ENCODE measurements around the gene DYRK3. TPM values are rescaled to one million over a fixed set of nuclear protein-coding genes. Genes with fewer than 3 reads are reported as not detected.

DYRK3 gene
- total and polyA plus RNA-seq, 2 donors = 4.9 to 7.2 TPM

DNA sequence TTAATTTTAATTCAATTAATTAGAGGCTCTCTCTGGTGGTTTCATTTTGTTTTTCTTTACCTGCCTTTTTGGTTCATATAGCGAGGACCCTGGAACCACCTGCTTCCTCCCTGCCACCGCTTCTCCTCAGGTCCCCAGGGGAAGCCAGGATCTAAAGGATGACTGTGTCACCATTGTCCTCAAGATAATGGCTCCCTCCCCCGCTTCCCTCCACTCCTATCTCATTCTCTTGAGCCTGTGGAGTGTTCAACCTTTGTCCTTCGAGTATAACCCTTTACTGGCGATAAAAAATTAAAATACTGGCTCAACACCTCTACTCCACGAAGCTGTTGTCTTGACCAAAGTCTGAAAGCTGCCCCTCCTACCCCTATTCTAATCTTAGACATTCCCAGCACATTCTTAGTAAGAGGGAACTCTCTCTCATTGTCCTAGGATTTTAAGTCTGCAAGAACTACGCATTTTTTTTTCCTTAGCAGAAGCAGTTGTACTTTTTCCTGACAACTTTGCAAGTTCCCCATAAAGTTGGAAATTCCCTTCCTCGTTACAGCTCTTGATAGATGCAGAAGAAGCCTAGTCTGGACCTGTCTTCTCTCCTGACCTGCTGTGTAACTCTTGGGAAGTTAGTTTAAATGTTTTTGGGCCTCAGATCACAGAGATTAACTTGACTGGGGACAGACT, 36.8 kb downstream of the DYRK3 start:
- H3K4me1 ChIP-seq (ENCODE audit: control insufficient read depth in 2 of 2, insufficient read depth in 2 of 2, low read length in 2 of 2) = peaks cover 4 to 58% of the 10 kb centered on the region in 2 donors
- no peak for DNase-seq (ENCODE audit: low read depth in 6 of 9, low spot score in 9 of 9)
- WGBS = 57% methylated on average over 8 of the region's 8 CpGs
- H3K27ac ChIP-seq (ENCODE audit: low read depth in 1 of 2, low read length in 1 of 2) = peak overlapping the region in 1 of 2 donors; percentile 84
- no peaks in the 10 kb centered on the region for H3K27me3 ChIP-seq (ENCODE audit: control insufficient read depth in 2 of 2, insufficient read depth in 1 of 2, low read length in 1 of 2)
- H3K9me3 ChIP-seq (ENCODE audit: control insufficient read depth in 2 of 2, insufficient read depth in 1 of 2, low read length in 1 of 2) = no peaks in the 10 kb centered on the region
- no peak overlapping the region for H3K4me3 ChIP-seq (ENCODE audit: low read length in 2 of 2)
- no peaks in the 10 kb centered on the region for H3K36me3 ChIP-seq (ENCODE audit: control insufficient read depth in 2 of 2, insufficient read depth in 2 of 2, low read length in 1 of 2)

DNA sequence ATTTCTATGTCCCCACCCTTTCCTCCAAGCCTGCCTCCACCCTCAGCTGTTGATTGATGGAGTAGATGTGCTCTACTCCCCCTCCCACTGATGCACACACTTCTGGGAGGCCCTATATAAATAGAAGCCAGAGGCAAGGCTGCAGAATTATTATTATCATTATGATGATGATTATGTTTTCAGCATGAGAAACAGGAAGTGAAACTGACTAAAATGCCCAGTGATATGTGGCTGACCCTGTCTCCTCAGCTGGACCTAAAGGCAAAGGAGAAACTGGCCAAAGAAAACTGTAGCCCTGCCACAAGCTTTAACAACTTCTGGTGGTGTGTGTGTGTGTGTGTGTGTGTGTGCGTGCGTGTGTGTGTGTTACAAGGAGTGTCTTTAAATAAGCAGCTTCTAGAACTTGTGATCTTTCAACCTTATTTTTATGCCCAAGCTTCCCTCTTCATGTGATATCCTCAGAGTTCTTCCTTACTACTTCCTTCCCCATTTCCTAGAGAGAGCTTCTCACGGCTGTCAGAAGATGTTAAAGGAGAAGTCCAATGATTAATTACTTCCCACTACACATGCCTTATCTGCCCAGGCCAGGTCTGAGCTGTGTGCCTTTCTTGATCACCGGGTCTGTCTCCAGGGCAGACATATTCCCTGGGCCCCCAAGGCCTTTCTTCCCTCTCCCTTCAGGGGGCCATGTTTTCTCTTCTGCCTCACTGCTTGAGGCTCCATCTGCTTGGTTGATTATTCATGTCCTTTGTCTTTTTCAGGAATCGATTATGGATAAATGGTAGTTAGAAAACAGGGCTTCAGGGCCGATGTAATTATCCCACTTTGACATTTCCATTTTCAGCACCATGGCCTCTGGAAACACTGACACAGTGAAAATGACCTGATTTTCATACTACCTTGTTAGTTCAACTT, 37.8 kb downstream of the DYRK3 start:
- DNase-seq (ENCODE audit: low read depth in 6 of 9, low spot score in 9 of 9) = no peak
- Histone ChIP-seq H3K27me3 (ENCODE audit: control insufficient read depth in 2 of 2, insufficient read depth in 1 of 2, low read length in 1 of 2) (no peaks in the 10 kb centered on the region), H3K36me3 (ENCODE audit: control insufficient read depth in 2 of 2, insufficient read depth in 2 of 2, low read length in 1 of 2) (no peaks in the 10 kb centered on the region), H3K4me3 (ENCODE audit: low read length in 2 of 2) (no peak overlapping the region), H3K27ac (ENCODE audit: low read depth in 1 of 2, low read length in 1 of 2) (peak overlapping the region in 1 of 2 donors; percentile 84), H3K4me1 (ENCODE audit: control insufficient read depth in 2 of 2, insufficient read depth in 2 of 2, low read length in 2 of 2) (peaks cover 4 to 63% of the 10 kb centered on the region in 2 donors), H3K9me3 (ENCODE audit: control insufficient read depth in 2 of 2, insufficient read depth in 1 of 2, low read length in 1 of 2) (no peaks in the 10 kb centered on the region)
- WGBS = 61% methylated on average over 6 of the region's 6 CpGs

DNA sequence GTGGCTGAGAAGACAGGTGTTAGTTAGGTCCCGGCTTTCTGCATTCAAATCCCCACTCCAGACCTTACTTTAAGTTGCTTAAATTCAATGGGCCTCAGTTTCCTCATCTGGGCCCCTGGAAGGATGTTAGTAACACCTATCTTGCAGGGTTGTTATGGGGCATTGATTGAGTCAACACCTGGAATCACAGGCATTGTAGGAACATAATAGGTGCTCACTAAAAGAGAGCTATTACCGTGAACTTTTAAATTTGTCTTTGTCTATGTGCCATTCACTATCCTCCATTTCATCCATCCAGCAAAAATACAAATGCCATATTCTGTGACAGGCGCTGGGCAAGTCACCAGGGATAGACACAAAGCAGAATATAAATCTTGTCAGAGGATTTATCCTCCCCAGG, 38.9 kb downstream of the DYRK3 start:
- no peak for DNase-seq (ENCODE audit: low read depth in 6 of 9, low spot score in 9 of 9)
- Histone ChIP-seq H3K4me1 (ENCODE audit: control insufficient read depth in 2 of 2, insufficient read depth in 2 of 2, low read length in 2 of 2) (peaks cover 4 to 55% of the 10 kb centered on the region in 2 donors), H3K9me3 (ENCODE audit: control insufficient read depth in 2 of 2, insufficient read depth in 1 of 2, low read length in 1 of 2) (no peaks in the 10 kb centered on the region), H3K4me3 (ENCODE audit: low read length in 2 of 2) (no peak overlapping the region), H3K36me3 (ENCODE audit: control insufficient read depth in 2 of 2, insufficient read depth in 2 of 2, low read length in 1 of 2) (no peaks in the 10 kb centered on the region), H3K27ac (ENCODE audit: low read depth in 1 of 2, low read length in 1 of 2) (peak overlapping the region in 1 of 2 donors; percentile 84), H3K27me3 (ENCODE audit: control insufficient read depth in 2 of 2, insufficient read depth in 1 of 2, low read length in 1 of 2) (no peaks in the 10 kb centered on the region)
- WGBS = 97% methylated on average over 3 of the region's 3 CpGs

DNA sequence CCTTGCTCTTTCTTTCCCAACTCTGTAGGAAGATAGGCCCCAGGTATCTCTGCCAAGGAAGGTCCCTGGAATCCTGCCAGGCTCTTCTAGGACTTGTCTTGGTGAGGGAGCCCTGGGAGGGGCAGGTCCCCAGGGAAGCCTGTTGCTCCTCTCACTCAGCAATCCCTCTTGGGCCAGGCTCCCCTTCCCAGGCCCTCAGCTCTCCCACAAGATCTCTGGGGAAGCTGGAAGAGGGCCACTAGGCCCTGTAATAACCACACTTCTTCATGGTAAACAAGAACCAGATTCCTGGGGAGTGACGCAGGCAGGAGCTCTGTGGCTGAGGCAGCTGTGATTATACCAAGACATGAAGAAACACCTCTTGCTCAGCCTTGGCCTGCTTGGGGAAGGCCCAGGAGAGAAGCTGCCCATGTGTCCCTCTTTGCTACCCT, 39.4 kb downstream of the DYRK3 start:
- Histone ChIP-seq H3K4me1 (ENCODE audit: control insufficient read depth in 2 of 2, insufficient read depth in 2 of 2, low read length in 2 of 2) (peaks cover 5 to 57% of the 10 kb centered on the region in 2 donors), H3K27ac (ENCODE audit: low read depth in 1 of 2, low read length in 1 of 2) (peak overlapping the region; percentile 66 to 84), H3K36me3 (ENCODE audit: control insufficient read depth in 2 of 2, insufficient read depth in 2 of 2, low read length in 1 of 2) (no peaks in the 10 kb centered on the region), H3K9me3 (ENCODE audit: control insufficient read depth in 2 of 2, insufficient read depth in 1 of 2, low read length in 1 of 2) (no peaks in the 10 kb centered on the region), H3K4me3 (ENCODE audit: low read length in 2 of 2) (no peak overlapping the region), H3K27me3 (ENCODE audit: control insufficient read depth in 2 of 2, insufficient read depth in 1 of 2, low read length in 1 of 2) (no peaks in the 10 kb centered on the region)
- 92% methylated on average over 1 of the region's 1 CpG for WGBS
- DNase-seq (ENCODE audit: low read depth in 6 of 9, low spot score in 9 of 9) = peak in 1 of 9 donors; percentile 13

DNA sequence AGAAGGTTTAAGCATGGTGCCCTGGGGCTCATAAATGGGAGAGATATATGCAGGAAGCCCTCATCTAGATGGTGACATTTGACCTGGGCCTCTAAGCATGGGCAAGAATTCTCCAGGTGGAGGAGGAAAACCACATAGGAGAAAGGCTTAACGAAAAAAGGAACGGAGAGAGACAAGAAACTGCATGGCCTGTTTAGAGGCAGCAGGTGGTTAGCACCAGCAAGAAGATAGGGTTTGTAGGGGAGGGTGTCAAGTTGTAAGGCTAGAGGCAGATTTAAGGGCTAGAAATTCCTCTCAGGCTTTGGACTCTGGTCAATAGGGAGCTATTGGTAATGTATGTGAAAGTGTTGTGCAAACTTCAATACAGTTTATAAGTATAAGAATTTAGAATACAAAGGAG, 41.2 kb downstream of the DYRK3 start:
- Histone ChIP-seq H3K36me3 (ENCODE audit: control insufficient read depth in 2 of 2, insufficient read depth in 2 of 2, low read length in 1 of 2) (no peaks in the 10 kb centered on the region), H3K4me1 (ENCODE audit: control insufficient read depth in 2 of 2, insufficient read depth in 2 of 2, low read length in 2 of 2) (peaks cover 6 to 58% of the 10 kb centered on the region in 2 donors)
- WGBS = 11% methylated on average over 2 of the region's 2 CpGs

DNA sequence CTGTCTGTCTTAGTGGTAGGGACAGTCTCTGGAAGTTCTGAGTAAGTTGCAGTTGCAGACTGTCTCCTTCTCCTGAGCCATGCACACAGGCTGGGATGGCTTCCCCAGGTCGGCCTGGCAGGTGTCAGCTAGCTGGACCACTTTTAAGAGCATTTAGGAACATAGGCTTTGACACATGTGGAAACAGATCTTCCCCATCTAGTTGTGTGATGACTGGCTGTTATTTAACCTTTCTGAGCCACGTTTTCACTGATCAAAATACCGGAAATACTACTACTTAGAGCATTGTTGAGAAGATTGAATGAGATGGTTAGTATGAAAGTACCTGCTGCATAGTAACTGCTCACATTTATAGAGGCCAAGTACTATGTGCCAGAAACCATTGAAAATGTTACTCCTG, 43.2 kb downstream of the DYRK3 start:
- no peak overlapping the region for H3K27ac ChIP-seq (ENCODE audit: low read depth in 1 of 2, low read length in 1 of 2)
- H3K9me3 ChIP-seq (ENCODE audit: control insufficient read depth in 2 of 2, insufficient read depth in 1 of 2, low read length in 1 of 2) = no peaks in the 10 kb centered on the region
- peaks cover 6 to 51% of the 10 kb centered on the region in 2 donors for H3K4me1 ChIP-seq (ENCODE audit: control insufficient read depth in 2 of 2, insufficient read depth in 2 of 2, low read length in 2 of 2)
- no peak overlapping the region for H3K4me3 ChIP-seq (ENCODE audit: low read length in 2 of 2)
- H3K27me3 ChIP-seq (ENCODE audit: control insufficient read depth in 2 of 2, insufficient read depth in 1 of 2, low read length in 1 of 2) = peaks cover 0 to 2% of the 10 kb centered on the region in 2 donors
- DNase-seq (ENCODE audit: low read depth in 6 of 9, low spot score in 9 of 9) = no peak
- WGBS = 92% methylated on average over 3 of the region's 3 CpGs
- no peaks in the 10 kb centered on the region for H3K36me3 ChIP-seq (ENCODE audit: control insufficient read depth in 2 of 2, insufficient read depth in 2 of 2, low read length in 1 of 2)

More for the DNA sequence above, 41.2 kb downstream of the DYRK3 start:
- DNase-seq (ENCODE audit: low read depth in 6 of 9, low spot score in 9 of 9) = no peak
- no peaks in the 10 kb centered on the region for H3K27me3 ChIP-seq (ENCODE audit: control insufficient read depth in 2 of 2, insufficient read depth in 1 of 2, low read length in 1 of 2)
- no peaks in the 10 kb centered on the region for H3K9me3 ChIP-seq (ENCODE audit: control insufficient read depth in 2 of 2, insufficient read depth in 1 of 2, low read length in 1 of 2)
- H3K27ac ChIP-seq (ENCODE audit: low read depth in 1 of 2, low read length in 1 of 2) = peak overlapping the region in 1 of 2 donors; percentile 39
- no peak overlapping the region for H3K4me3 ChIP-seq (ENCODE audit: low read length in 2 of 2)

DNA sequence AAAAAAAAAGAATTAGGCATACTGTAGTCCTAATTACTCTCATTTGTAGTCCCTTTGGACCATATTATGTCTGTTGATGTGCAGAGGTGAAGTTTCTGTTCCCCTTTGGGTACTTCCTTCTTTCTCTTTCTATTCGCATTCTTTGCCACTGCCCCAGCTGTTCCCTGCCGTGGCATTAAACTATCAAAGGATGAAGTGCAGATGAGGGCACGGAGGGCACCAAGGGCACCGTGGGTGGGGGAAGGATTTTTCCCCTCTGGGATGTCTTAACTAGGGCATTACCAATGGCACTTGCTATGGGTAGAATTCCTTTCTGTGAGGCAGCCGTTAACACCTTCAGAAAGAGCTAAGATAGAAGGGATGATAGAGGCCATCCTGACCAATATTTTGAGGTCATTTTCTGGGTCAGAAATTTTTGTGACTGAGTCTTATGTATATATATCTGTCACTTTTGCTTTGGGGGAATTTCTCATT, 44.4 kb downstream of the DYRK3 start:
- H3K27ac ChIP-seq (ENCODE audit: low read depth in 1 of 2, low read length in 1 of 2) = peak overlapping the region in 1 of 2 donors; percentile 58
- no peaks in the 10 kb centered on the region for H3K9me3 ChIP-seq (ENCODE audit: control insufficient read depth in 2 of 2, insufficient read depth in 1 of 2, low read length in 1 of 2)
- DNase-seq (ENCODE audit: low read depth in 6 of 9, low spot score in 9 of 9) = peak in 1 of 9 donors; percentile 46
- peaks cover 9 to 49% of the 10 kb centered on the region in 2 donors for H3K4me1 ChIP-seq (ENCODE audit: control insufficient read depth in 2 of 2, insufficient read depth in 2 of 2, low read length in 2 of 2)
- 24% methylated on average over 5 of the region's 5 CpGs for WGBS
- no peaks in the 10 kb centered on the region for H3K36me3 ChIP-seq (ENCODE audit: control insufficient read depth in 2 of 2, insufficient read depth in 2 of 2, low read length in 1 of 2)
- H3K27me3 ChIP-seq (ENCODE audit: control insufficient read depth in 2 of 2, insufficient read depth in 1 of 2, low read length in 1 of 2) = peaks cover 0 to 2% of the 10 kb centered on the region in 2 donors
- no peak overlapping the region for H3K4me3 ChIP-seq (ENCODE audit: low read length in 2 of 2)

DNA sequence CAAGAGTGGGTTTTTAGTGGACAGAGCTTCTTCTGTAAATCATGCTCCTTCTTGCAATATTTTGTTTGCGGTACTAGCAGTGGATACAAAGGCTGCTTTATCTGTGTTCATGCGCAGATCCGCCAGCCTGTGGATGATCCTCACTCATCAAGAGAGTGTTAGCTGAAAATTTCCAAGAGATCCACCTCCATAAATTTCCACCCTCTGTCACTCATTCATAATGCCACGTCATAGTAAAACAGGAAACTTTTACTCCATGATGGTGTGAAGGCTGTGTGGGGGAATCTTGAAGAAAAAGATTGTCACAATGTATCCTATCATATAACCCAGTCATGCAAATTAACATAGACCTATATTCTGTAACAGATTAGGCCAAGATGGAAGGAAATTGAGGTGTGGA, 44.9 kb downstream of the DYRK3 start:
- Histone ChIP-seq H3K36me3 (ENCODE audit: control insufficient read depth in 2 of 2, insufficient read depth in 2 of 2, low read length in 1 of 2) (no peaks in the 10 kb centered on the region), H3K9me3 (ENCODE audit: control insufficient read depth in 2 of 2, insufficient read depth in 1 of 2, low read length in 1 of 2) (no peaks in the 10 kb centered on the region), H3K4me1 (ENCODE audit: control insufficient read depth in 2 of 2, insufficient read depth in 2 of 2, low read length in 2 of 2) (peaks cover 9 to 44% of the 10 kb centered on the region in 2 donors), H3K4me3 (ENCODE audit: low read length in 2 of 2) (no peak overlapping the region), H3K27me3 (ENCODE audit: control insufficient read depth in 2 of 2, insufficient read depth in 1 of 2, low read length in 1 of 2) (peaks cover 0 to 2% of the 10 kb centered on the region in 2 donors), H3K27ac (ENCODE audit: low read depth in 1 of 2, low read length in 1 of 2) (no peak overlapping the region)
- 90% methylated on average over 4 of the region's 4 CpGs for WGBS
- DNase-seq (ENCODE audit: low read depth in 6 of 9, low spot score in 9 of 9) = no peak

DNA sequence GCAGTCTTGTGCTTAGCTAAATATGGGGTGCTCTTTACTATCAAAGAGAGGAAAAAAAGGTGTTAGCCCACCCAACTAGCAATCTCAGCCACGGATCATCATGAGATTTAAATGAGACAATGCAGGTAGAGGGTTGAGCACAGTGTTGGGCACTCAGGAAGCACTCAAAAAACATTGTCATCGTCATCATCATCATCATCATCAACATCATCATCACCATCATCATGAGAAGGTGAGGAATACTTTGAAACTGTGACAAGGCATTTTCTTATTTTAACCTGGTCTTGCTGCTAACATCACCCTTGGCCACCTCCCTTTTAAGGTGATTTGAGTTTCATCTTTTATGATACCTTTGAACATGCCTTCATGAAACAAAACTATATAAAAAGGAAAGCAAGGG, 46.0 kb downstream of the DYRK3 start:
- Histone ChIP-seq H3K27me3 (ENCODE audit: control insufficient read depth in 2 of 2, insufficient read depth in 1 of 2, low read length in 1 of 2) (peaks cover 0 to 2% of the 10 kb centered on the region in 2 donors), H3K36me3 (ENCODE audit: control insufficient read depth in 2 of 2, insufficient read depth in 2 of 2, low read length in 1 of 2) (no peaks in the 10 kb centered on the region), H3K4me1 (ENCODE audit: control insufficient read depth in 2 of 2, insufficient read depth in 2 of 2, low read length in 2 of 2) (peaks cover 8 to 34% of the 10 kb centered on the region in 2 donors), H3K4me3 (ENCODE audit: low read length in 2 of 2) (no peak overlapping the region), H3K9me3 (ENCODE audit: control insufficient read depth in 2 of 2, insufficient read depth in 1 of 2, low read length in 1 of 2) (peaks cover 0 to 2% of the 10 kb centered on the region in 2 donors), H3K27ac (ENCODE audit: low read depth in 1 of 2, low read length in 1 of 2) (no peak overlapping the region)
- DNase-seq (ENCODE audit: low read depth in 6 of 9, low spot score in 9 of 9) = no peak
- WGBS = 83% methylated on average over 2 of the region's 2 CpGs
